Pons (tissue), 1 donor: Measurements from ENCODE around the gene CHST3.
A peak's percentile ranks its signal among the peaks of the same experiment; 100 is the strongest.

ENCODE experiments used
- DNase-seq: peaks from one replicate; pipeline ENCODE4 v3.0.0-alpha.2; 2016; ENCODE audit warnings: low spot score

Gene CHST3

GRCh38 chr10:72010234-72010973, 46.2 kb downstream of the CHST3 start:
- no peak for DNase-seq

- DNase-seq, result peak; percentile 53
Observed at GRCh38 chr10:72011016-72011415, 46.8 kb downstream of the CHST3 start.

- peak; percentile 95 for DNase-seq
Observed at GRCh38 chr10:72011468-72011867, 47.3 kb downstream of the CHST3 start.

GRCh38 chr10:72011976-72012512, 47.8 kb downstream of the CHST3 start:
- DNase-seq, result no peak

- DNase-seq, result peak; percentile 60
Observed at GRCh38 chr10:72012796-72013195, 48.6 kb downstream of the CHST3 start.

GRCh38 chr10:72013202-72013945, 49.2 kb downstream of the CHST3 start:
- DNase-seq, result peak; percentile 71

GRCh38 chr10:72014197-72014596, 50.0 kb downstream of the CHST3 start:
- DNase-seq, result no peak

GRCh38 chr10:72014785-72015480, 50.7 kb downstream of the CHST3 start:
- no peak for DNase-seq

GRCh38 chr10:72015841-72016240, 51.6 kb downstream of the CHST3 start:
- no peak for DNase-seq

- peak; percentile 54 for DNase-seq
Observed at GRCh38 chr10:72016608-72017300, 52.6 kb downstream of the CHST3 start.

- no peak for DNase-seq
Observed at GRCh38 chr10:72019085-72019876, 55.1 kb downstream of the CHST3 start.

GRCh38 chr10:72020914-72021809, 57.0 kb downstream of the CHST3 start:
- DNase-seq, result no peak

GRCh38 chr10:72022228-72022627, 58.0 kb downstream of the CHST3 start:
- DNase-seq, result no peak

GRCh38 chr10:72024596-72024995, 60.4 kb downstream of the CHST3 start:
- DNase-seq, result no peak

GRCh38 chr10:72025400-72025799, 61.2 kb downstream of the CHST3 start:
- no peak for DNase-seq

GRCh38 chr10:72025832-72026231, 61.6 kb downstream of the CHST3 start:
- DNase-seq, result no peak

GRCh38 chr10:72026278-72027111, 62.3 kb downstream of the CHST3 start:
- DNase-seq, result no peak

GRCh38 chr10:72027498-72027897, 63.3 kb downstream of the CHST3 start:
- DNase-seq, result no peak

GRCh38 chr10:72029414-72029813, 65.2 kb downstream of the CHST3 start:
- no peak for DNase-seq
